ENCODE results near the gene ZNF609. TPM values are rescaled to one million over a fixed set of nuclear protein-coding genes. Genes with fewer than 3 reads are reported as not detected.

ZNF609 gene
- total and polyA plus RNA-seq, 2 of the 13 experiments (the other 11 are each of a cell fraction or from before 2014, with no cell fraction given) = 8.9 to 9.9 TPM

GRCh38 chr15:64422697-64423096 is 37.7 kb upstream of the ZNF609 start:
- FAIRE-seq (no peak), DNase-seq (ENCODE audit: low spot score) (no peak), ATAC-seq (no peak)
- Histone ChIP-seq H3K4me3 (replicated peaks in 1 of 3; ENCODE audit: insufficient read depth in 1 of 3, low read depth in 2 of 3, low read length in 3 of 3) (no peak overlapping the region), H3K9ac (ENCODE audit: insufficient read depth, low read depth, low read length) (no peak overlapping the region), H3K79me2 (ENCODE audit: insufficient read depth, low read length) (no peaks in the 10 kb centered on the region), H4K20me1 (ENCODE audit: insufficient read depth, low read length) (no peaks in the 10 kb centered on the region), H3K9me3 (ENCODE audit: low read length) (no peaks in the 10 kb centered on the region), H2AFZ (ENCODE audit: low read length) (no peak overlapping the region), H3K27me3 (ENCODE audit: control insufficient read depth in 1 of 2, insufficient read depth in 2 of 2, low read length in 2 of 2) (no peaks in the 10 kb centered on the region), H3K4me2 (ENCODE audit: low read depth, low read length) (no peak overlapping the region), H3K27ac (ENCODE audit: extremely low read length, insufficient read depth, low read length) (no peak overlapping the region), H3K36me3 (replicated peaks in 1 of 2; ENCODE audit: control insufficient read depth in 1 of 2, insufficient read depth in 2 of 2, low read length in 2 of 2) (peaks cover 7 to 35% of the 10 kb centered on the region in 2 experiments), H3K4me1 (ENCODE audit: insufficient read depth, low read length) (peaks cover 10% of the 10 kb centered on the region)
- in situ Hi-C loops (cut with HindIII; ENCODE audit: extremely low pct_ligation_motif_present, low pct_unique_long_range_greater_than_20kb) = no loop called here
- 96% methylated on average over 2 of the region's 2 CpGs for WGBS (ENCODE audit: low lambda C conversion rate)
- intact Hi-C loops (cut with micrococcal nuclease; ENCODE audit: unreplicated experiment) = loop anchor here (10.0 kb wide), 1 partner anchor 232 kb away; no protein-coding TSS in a partner anchor
- ChIA-PET CTCF (ENCODE audit: low intra/inter-chr PET ratio, low total read pairs) (no interaction called here), POLR2A (no interaction called here)
- TF ChIP-seq RELA (CRISPR knock-in tag; IDR thresholded peaks at IDR 0.05) = no peak
- no peak for TF ChIP-seq ZMAT5 (CRISPR knock-in tag; IDR thresholded peaks at IDR 0.05; ENCODE audit: borderline replicate concordance, low read depth)
- TF ChIP-seq NFE2L1 (CRISPR knock-in tag; IDR thresholded peaks at IDR 0.05; ENCODE audit: borderline replicate concordance) = no peak
- TF ChIP-seq DZIP1 (CRISPR knock-in tag; IDR thresholded peaks at IDR 0.05) = no peak
- no peak for TF ChIP-seq ATM (IDR thresholded peaks at IDR 0.05; ENCODE audit: borderline replicate concordance)
- no peak for TF ChIP-seq MTA1 (CRISPR knock-in tag; IDR thresholded peaks at IDR 0.05; ENCODE audit: borderline replicate concordance)
- TF ChIP-seq ZBTB33 (CRISPR knock-in tag; IDR thresholded peaks at IDR 0.05) = no peak
- BruUV-seq (replicated peaks) = no TSS peak
